Posterior vena cava (tissue), 2 donors: Measurements from ENCODE around the gene MKI67. TPM values are rescaled to one million over a fixed set of nuclear protein-coding genes. Genes with fewer than 3 reads are reported as not detected.

Experiments
- DNase-seq: peaks from one replicate; pipeline ENCODE4 v3.0.0-alpha.2; 2020; ENCODE audit warnings: low spot score
- intact Hi-C, 2 donors: fragments of 100-400 bp; cut with DNase I; formaldehyde crosslinking; loops; one replicate each; pipeline versions ENCODE4 v1.14.1 to v1.14.2; 2022 to 2023
- total RNA-seq, 2 donors: library from RNA; stranded (reverse); fragmentation: NEBNext Ultra II Directional; extraction: Animal tissue kit (Norgen Biotek cat#: 25700); gene quantifications; one replicate each; pipeline ENCODE4 v1.2.1, GENCODE V29; 2021
- donor health status: DM: yes; HTN: yes; CAD: no.
- donor health status: DM: yes; HTN: yes; CAD: no.

Gene MKI67
- total RNA-seq, 2 donors from 2014 or later, result 0.62 to 2.0 TPM

- intact Hi-C loops, result no loop called here
- DNase-seq, result no peak
Observed at GRCh38 chr10:128087884-128088709, 38.1 kb downstream of the MKI67 start.

- DNase-seq, result no peak
- intact Hi-C loops, result no loop called here
Observed at GRCh38 chr10:128087146-128087883, 38.9 kb downstream of the MKI67 start.

DNA sequence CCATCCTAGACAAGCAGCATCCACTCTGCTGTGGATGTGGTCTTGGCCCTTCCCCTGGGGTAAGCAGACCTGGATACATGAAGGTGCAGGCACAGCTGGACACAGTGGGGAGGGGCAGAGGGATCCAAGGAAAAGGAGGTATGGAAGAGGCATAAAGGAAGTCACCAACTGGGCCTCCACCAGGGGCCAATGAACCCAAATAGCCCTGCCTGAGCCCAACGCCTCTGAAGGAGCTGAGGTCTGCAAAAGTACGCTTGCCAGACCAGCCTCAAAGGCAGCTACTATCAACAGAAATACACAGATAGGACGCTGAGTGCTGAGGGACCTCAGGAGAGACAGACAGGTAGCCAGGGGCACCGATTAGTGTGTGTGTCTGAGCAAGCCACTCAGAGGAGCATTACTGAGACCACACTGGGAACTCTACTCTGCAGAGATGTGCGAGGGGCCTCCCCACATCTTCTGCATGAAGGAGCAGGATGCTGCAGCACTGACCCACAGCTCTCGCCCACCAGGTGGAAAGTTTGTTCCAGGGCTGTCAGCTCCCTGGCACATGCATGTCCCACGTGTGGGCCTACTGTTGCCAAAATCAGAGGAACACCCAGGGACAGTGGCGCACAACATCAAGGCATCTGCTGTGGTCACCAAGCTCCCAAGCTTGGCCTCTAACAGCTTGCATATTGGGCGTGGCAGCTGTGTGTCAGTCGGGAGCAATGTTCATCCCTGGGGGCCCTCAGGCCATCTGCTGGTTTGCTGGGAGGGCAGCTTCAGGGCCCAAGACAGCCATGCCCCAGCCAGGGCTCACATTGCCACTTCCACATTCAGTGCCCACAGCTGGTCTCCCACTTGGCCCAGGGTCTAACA is 40.0 kb downstream of the MKI67 start:
- intact Hi-C loops, result no loop called here
- no peak for DNase-seq

DNA sequence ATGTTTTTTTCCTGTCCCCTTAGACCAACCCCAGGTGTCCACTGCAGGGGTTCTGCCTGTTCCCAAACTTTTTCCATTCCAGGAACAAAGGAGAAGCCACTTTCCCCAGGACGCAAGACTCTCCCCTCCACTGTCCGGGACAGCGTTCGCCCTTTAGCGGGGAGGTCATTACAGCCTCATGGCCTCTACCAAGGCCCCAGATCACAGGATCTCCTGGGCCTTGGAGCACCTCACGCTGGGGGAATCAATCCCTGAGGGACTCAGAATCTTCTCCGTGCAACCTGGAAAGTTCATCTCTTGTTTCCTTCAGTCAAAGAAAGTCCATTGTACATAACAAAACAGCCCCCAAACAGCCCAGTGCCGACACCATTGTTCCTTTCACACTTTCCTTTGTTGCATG is 41.2 kb downstream of the MKI67 start:
- intact Hi-C loops, result no loop called here
- no peak for DNase-seq

DNA sequence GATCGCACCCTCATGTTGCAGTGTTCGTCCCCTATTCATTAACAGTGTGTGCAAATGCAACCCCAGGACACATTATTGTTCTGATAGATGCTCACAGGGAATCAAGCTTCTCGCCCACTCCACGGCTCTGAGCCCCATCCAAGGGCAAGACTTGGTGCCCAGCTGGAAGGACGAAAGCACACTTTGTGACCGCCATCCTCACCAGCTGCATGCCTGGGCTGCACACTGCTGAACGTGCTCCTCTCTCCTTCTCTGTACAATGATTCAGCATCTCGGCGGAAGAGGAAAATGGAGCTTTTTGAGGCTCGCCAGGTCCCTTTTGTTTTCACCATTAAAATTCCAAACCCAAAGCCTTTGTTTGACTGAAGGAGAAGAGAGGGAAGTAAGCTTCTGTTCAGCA is 41.9 kb downstream of the MKI67 start:
- DNase-seq, result no peak
- intact Hi-C loops, result no loop called here

DNA sequence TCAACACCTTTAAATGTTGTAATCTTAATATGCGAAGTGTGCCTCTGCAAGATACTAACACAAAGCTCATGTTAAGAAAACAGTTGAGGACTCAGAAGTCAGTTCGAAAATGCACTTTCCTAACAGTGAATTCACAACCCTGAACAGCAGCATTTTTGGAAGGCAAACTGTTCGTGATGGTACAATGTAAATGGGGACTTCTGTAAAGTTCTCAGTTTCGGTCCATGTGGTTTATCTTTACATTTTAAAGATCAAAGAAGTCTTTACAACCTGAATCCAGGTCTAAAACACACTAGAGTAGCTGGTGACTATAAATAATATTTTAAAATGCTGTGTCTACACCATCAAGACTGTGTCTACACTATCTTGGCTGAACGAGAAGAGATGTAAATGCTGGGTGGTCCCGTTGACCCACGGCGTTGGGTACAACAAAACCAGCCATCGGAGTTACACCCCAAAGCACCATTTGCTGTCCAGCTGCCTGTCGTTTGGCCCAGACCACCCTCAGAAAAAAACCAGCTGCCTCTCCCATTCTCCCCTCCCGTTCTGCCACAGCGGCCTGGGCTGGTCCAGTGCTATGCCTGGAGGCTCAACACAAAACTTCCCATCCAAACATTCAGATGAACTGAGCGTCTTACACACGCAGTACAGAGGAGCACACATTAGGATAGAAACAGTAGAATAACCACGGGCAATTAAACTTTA is 42.9 kb downstream of the MKI67 start:
- DNase-seq, result no peak
- intact Hi-C loops, result no loop called here

DNA sequence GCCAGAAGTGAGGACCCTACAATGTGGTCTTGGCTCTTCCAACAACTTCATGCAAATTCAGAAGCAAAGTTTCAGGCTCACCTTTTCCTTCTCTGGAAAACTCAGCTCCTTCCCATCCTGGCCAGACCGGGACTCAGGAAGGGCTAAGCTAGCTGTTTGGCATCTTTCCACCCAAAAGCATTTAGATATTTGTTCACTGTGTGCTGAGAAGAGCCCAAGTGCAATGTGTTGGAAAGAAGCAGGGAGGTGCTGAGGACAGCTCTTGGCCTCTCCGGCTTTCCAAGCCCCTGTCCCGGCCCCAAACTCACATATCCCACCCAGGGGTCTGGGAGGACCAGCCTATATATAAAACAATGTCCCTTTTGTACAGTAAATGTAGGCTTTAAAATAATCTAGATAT is 44.5 kb downstream of the MKI67 start:
- DNase-seq, result no peak

GRCh38 chr10:128081222-128081621 is 45.0 kb downstream of the MKI67 start:
- no peak for DNase-seq
- intact Hi-C loops, result no loop called here

More for the DNA sequence above, 44.5 kb downstream of the MKI67 start:
- intact Hi-C loops, result no loop called here

GRCh38 chr10:128080641-128081040 is 45.6 kb downstream of the MKI67 start:
- DNase-seq, result no peak
- intact Hi-C loops, result no loop called here

- intact Hi-C loops, result no loop called here
- no peak for DNase-seq
Observed at GRCh38 chr10:128080231-128080630, 46.0 kb downstream of the MKI67 start.

- DNase-seq, result no peak
- intact Hi-C loops, result no loop called here
Observed at GRCh38 chr10:128078136-128078969, 47.9 kb downstream of the MKI67 start.

DNA sequence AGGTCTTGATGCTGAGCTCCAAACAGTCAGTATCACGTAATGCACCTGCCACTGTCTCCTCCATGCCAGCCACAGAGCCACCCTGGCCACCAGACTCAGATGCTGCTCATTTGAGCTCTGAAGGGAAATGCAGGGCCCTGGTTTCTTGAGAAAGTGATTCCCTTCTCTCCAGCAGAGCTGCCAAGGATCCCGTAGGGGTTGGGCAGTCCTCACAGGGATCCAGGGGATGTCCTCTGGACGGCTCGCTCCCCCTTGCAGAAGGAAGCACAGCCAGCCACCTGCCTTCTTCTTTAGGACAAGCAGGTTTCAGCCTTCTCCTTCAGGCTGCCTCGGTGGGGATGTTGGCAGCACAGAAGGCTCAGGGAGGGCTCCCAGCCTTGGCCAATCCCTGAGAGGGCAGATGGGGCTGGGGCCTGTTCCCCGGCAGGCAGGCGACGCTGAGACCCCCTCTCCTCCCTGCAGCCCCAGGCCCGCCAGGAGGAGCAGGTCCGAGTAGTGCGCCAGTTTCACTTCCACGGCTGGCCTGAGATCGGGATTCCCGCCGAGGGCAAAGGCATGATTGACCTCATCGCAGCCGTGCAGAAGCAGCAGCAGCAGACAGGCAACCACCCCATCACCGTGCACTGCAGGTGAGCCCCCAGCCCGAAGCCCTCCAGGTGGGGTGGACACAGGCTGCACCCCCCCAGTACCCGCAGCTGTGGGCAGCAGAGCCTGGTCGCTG is 48.9 kb downstream of the MKI67 start:
- intact Hi-C loops, result no loop called here
- no peak for DNase-seq

GRCh38 chr10:128074589-128074988 is 51.6 kb downstream of the MKI67 start:
- no peak for DNase-seq
- intact Hi-C loops, result no loop called here

DNA sequence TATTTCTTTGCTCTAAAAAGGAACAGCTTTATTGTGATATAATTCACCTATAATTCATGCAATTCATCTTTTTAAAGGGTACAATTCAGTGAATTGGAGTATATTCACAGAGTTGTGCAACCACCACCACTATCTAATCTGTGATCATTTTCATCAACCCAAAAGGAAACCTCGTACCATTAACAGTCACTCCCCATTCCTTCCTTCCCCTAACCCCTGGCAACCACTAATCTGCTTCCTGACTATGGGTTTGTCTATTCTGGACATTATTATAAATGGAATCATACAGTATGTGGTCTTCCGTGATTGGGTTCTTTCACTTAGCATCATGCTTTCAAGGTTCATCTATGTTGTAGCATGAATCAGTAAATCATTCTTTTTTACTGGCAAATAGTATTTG is 52.3 kb downstream of the MKI67 start:
- DNase-seq, result no peak
- intact Hi-C loops, result no loop called here

DNA sequence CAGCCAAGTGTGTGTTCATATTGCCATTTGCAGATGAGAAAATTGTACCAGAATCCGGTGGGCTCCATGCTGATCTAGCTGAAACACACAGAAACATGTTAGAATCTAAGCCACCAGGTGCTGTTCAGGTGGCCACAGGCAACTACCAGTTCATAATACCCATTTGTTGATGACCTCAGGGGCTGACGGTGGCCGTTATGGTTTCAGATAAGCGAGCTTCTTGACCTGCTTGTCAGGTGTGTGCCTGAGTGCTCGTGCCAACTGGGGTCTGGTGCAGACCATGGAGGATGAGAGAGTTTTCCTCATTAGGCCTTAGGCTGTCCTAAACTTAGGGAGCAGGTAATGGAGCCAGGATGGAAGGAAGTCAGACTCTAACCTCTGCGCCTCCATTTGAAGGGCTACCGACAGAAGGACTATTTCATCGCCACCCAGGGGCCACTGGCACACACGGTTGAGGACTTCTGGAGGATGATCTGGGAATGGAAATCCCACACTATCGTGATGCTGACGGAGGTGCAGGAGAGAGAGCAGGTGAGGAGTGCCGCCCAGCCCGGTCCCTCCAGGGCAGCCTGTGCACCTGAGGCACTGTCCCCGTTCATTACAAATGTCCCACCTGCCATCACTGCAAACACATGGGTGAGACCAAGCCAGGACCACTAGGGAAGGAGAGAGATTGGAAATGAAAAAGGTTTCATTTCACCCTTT is 53.1 kb downstream of the MKI67 start:
- DNase-seq, result no peak
- intact Hi-C loops, result no loop called here

GRCh38 chr10:128072046-128072445 is 54.2 kb downstream of the MKI67 start:
- intact Hi-C loops, result no loop called here
- DNase-seq, result no peak

- DNase-seq, result no peak
Observed at GRCh38 chr10:128071417-128071782, 54.8 kb downstream of the MKI67 start.

More at GRCh38 chr10:128071417-128071782, 54.8 kb downstream of the MKI67 start:
- intact Hi-C loops, result no loop called here
